BJ (cell line): ENCODE data around the gene LRMDA. TPM values are rescaled to one million over a fixed set of nuclear protein-coding genes. Genes with fewer than 3 reads are reported as not detected.

Experiments
- CTCF ChIA-PET: fragments of 350-600 bp; formaldehyde crosslinking; extraction: SDS; loops from one replicate; lab custom pipeline; 2021; ENCODE audit warnings: antibody characterized with exemption, inconsistent platforms; lab: Yijun Ruan, JAX
- POLR2A ChIA-PET: fragments of 300-600 bp; sonication (Branson Sonifier 250); formaldehyde crosslinking; extraction: SDS; loops from one replicate; lab custom pipeline; 2021; ENCODE audit warnings: antibody characterized with exemption; lab: Charles Lee
- DNase-seq: peaks from one replicate; pipeline ENCODE4 v3.0.0-alpha.2; 2011; ENCODE audit warnings: low read depth
- H3K27me3 ChIP-seq: 2 replicates; pipeline ENCODE4 v1.6.0; 2011; ENCODE audit warnings: low read length; ENCODE audit not compliant: control insufficient read depth, insufficient read depth
- H3K36me3 ChIP-seq: 2 replicates; pipeline ENCODE4 v1.5.1; 2011; ENCODE audit warnings: low read length; ENCODE audit not compliant: control insufficient read depth, insufficient read depth
- H3K4me3 ChIP-seq: 2 replicates; pipeline ENCODE4 v1.5.1; 2011; ENCODE audit warnings: low read depth, mild to moderate bottlenecking, control low read depth, low read length
- CTCF ChIP-seq: IDR thresholded peaks from 2 replicates; pipeline ENCODE4 v1.5.1; 2011; ENCODE audit warnings: low read depth, mild to moderate bottlenecking, control low read depth, inconsistent platforms, low read length, moderate library complexity; ENCODE audit not compliant: insufficient read depth
- polyA plus RNA-seq: library from polyadenylated mRNA; depleted of rRNA; stranded (reverse); fragments of >200 nt; gene quantifications from 2 replicates; pipeline ENCODE4 v1.2.3, GENCODE V29; 2011

Gene LRMDA
- polyA plus RNA-seq, 1 experiment = not detected

GRCh38 chr10:75658915-75659314 lies 227.5 kb downstream of the LRMDA start:
- ChIA-PET POLR2A (no interaction called here), CTCF (no interaction called here)
- DNase-seq = no peak
- Histone ChIP-seq H3K36me3 (no peaks in the 10 kb centered on the region), H3K4me3 (no peak overlapping the region), H3K27me3 (no peaks in the 10 kb centered on the region)
- TF ChIP-seq CTCF = no peak

GRCh38 chr10:75660823-75661222 lies 229.4 kb downstream of the LRMDA start:
- Histone ChIP-seq H3K27me3 (no peaks in the 10 kb centered on the region), H3K4me3 (no peak overlapping the region), H3K36me3 (no peaks in the 10 kb centered on the region)
- ChIA-PET CTCF (no interaction called here), POLR2A (no interaction called here)
- TF ChIP-seq CTCF = no peak
- no peak for DNase-seq

GRCh38 chr10:75662715-75663114 lies 231.3 kb downstream of the LRMDA start:
- DNase-seq = peak; percentile 49
- H3K4me3 ChIP-seq = no peak overlapping the region
- no peak for TF ChIP-seq CTCF
- ChIA-PET POLR2A (no interaction called here), CTCF (interaction anchor here (0.6 to 1.3 kb wide), 5 partner anchors 9 to 1217 kb away, joined by 3 to 4 read pairs (median 4); no protein-coding TSS in a partner anchor)
- no peaks in the 10 kb centered on the region for H3K27me3 ChIP-seq
- no peaks in the 10 kb centered on the region for H3K36me3 ChIP-seq

GRCh38 chr10:75663947-75664664 lies 232.7 kb downstream of the LRMDA start:
- ChIA-PET POLR2A (no interaction called here), CTCF (no interaction called here)
- DNase-seq = no peak
- Histone ChIP-seq H3K4me3 (no peak overlapping the region), H3K27me3 (no peaks in the 10 kb centered on the region), H3K36me3 (no peaks in the 10 kb centered on the region)
- TF ChIP-seq CTCF = no peak

- Histone ChIP-seq H3K36me3 (no peaks in the 10 kb centered on the region), H3K27me3 (no peaks in the 10 kb centered on the region), H3K4me3 (no peak overlapping the region)
- TF ChIP-seq CTCF = no peak
- CTCF ChIA-PET = no interaction called here
- no peak for DNase-seq
- POLR2A ChIA-PET = no interaction called here
These were observed 233.5 kb downstream of the LRMDA start for GRCh38 chr10:75664968-75665367.
